ENCODE data around the gene TBC1D30. TPM values are rescaled to one million over a fixed set of nuclear protein-coding genes. Genes with fewer than 3 reads are reported as not detected.

TBC1D30 gene
- total RNA-seq, 4 donors from 2014 or later: 0.49 to 3.9 (median 3.1) TPM

- no peak overlapping the region for H3K27ac ChIP-seq
- no peaks in the 10 kb centered on the region for H3K9me3 ChIP-seq
- no peak for DNase-seq (ENCODE audit: low spot score in 2 of 2)
- TF ChIP-seq CTCF (IDR thresholded peaks at IDR 0.05): no peak
- no peaks in the 10 kb centered on the region for H3K36me3 ChIP-seq
- no peak overlapping the region for H3K4me3 ChIP-seq
- no peaks in the 10 kb centered on the region for H3K27me3 ChIP-seq
- H3K4me1 ChIP-seq: no peaks in the 10 kb centered on the region
Measured at GRCh38 chr12:64923536-64923935, 99.1 kb downstream of the TBC1D30 start.

Other genes starting within 250 kb of the TBC1D30 start
- gene RASSF3, start 214.2 kb upstream of the TBC1D30 start, total RNA-seq: 10 to 100 TPM in 3 of 4 donors, 1 to 10 TPM in 1; 9.1 to 16.1 (median 11.2) TPM
- gene GNS, start 65.2 kb upstream of the TBC1D30 start, total RNA-seq: 10 to 100 TPM; 46.7 to 56.7 (median 49.6) TPM

All from suprapubic skin (tissue), 4 donors.